CD4-positive, alpha-beta T cell treated with Interleukin-12 subunit alpha and Interleukin-12 subunit beta, for 1 hour (primary cell): Measurements from ENCODE around the gene GKN1.
"Not testable (repeated sequence)": the region's sequence is repeated elsewhere in the genome, so short reads cannot be mapped to it uniquely, and the experiment has no call there.

ENCODE experiments used
- DNase-seq: peaks from one replicate; pipeline ENCODE4 v3.0.0-alpha.2; 2020

The GKN1 gene, protein sequence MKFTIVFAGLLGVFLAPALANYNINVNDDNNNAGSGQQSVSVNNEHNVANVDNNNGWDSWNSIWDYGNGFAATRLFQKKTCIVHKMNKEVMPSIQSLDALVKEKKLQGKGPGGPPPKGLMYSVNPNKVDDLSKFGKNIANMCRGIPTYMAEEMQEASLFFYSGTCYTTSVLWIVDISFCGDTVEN

DNA sequence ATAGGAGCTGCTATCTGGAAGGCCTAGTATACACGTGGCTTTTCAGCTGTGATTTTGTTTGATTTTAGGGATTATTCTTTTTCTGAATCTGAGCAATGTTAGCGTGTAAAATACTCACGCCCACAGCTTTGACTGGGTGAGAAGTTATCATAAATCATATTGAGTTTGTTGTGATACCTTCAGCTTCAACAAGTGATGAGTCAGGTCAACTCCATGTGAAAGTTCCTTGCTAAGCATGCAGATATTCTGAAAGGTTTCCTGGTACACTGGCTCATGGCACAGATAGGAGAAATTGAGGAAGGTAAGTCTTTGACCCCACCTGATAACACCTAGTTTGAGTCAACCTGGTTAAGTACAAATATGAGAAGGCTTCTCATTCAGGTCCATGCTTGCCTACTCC, at the start of gene GKN1:
GKN1 (plus strand) TSS at position 386 of the 400 bp plus-strand sequence. CDS start 42 bp downstream, outside the sequence.
- no peak for DNase-seq

DNA sequence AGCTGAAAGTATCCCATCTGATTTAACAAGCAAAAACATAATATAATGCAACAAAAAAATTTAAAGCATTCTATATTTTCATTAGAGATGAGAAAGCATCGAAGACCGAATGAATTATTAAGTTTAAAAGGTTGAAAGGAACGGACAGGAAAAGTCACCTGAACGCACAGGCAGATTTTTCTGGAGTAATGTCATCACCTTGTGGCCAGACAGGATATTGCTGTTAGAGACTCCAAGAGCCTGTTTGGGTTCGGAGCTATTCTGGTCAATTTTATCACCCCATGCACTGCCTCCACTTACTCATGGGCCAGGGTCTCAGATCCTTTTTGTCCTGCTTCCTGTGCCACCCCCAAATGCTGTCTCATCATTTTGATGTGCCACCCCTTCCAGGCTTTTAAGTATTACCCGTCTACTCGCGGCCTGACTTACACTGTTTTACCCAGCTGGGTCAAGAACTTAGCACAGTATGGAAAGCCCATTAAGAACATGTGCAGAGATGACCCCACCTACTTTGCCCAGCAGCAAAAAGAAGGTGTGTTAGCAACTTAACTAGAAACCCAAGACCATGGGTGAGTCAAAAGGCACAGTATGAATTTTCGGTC, 49.0 kb upstream of the GKN1 start:
- peak; percentile 77 for DNase-seq

DNA sequence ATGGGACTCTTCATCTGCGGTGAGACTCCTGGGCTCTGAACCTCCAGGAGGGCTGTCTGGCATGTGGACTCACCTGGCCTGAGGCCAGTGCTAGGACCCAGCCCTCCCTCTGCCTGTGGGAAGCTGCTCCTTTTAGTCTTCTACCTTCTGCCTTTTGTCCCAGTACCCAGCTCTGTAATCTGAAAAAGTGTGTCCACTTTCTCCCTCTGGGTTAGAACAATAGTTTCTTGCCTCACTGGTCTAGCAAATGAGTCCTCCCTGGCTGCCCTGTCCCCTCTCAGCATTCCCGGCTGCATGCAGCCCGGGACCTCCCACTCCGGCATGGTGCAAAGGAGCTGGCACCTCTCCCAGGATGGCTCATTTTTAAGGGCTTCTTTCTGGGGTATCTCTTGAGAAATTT, 47.6 kb upstream of the GKN1 start:
- DNase-seq: no peak

DNA sequence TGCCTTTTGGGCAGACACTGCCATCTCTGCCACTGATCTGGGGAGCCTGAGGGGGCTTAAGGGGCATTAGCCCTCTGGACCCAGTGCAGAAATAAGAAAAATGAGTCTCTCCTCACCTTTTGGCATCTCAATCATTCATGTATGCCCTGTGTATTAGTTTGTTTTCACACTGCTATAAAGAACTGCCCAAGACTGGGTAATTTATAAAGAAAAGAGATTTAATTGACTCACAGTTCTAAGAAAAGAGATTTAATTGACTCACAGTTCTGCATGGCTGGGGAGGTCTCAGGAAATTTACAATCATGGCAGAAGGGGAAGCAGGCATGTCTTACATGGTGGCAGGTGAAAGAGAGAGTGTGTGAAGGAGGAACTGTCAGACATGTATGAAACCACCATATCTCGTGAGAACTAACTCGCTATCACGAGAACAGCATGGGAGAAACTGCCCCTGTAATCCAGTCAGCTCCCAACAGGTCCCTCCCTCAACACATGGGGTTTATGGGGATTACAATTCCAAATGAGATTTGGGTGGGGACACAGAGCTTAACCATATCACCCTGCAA, 43.2 kb upstream of the GKN1 start:
- no peak for DNase-seq

DNA sequence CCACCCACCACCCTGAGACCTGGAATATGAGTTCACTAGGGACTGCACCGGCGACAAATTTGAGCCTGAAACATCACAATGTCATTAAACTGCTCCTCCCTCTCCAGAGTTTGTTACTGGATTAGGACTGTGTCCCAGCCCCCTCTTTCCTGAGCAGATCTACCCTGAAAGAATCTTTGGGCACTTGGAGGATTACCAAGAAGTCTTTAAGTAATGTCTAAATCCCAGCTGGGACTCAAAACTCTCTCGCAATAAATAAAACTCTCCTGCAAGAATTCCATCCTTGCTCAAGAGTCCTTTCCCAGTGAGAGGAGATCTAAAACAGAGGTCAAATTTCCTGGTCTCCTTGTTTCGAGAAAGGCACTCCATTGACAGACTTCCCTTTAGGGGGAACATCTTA, 42.6 kb upstream of the GKN1 start:
- DNase-seq: no peak

DNA sequence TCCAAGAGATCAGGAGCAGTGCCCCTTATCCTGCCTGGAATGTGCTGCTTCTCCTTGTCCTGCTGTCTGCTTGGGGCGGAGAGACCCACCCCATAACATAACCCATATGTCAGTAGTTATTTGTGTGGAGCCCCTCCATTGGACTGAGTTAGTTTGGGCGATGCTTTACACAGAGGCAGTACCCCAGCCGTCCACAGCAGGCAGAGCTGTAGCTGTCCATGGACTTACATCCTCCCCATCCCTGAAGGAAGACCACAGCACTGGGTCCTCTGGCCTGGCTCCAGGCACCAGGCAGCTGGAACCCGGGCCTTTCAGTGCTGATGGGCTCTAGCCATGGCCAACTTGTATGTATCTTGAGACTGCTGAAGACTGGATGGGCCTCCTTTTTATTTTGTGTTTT, 42.0 kb upstream of the GKN1 start:
- no peak for DNase-seq

DNA sequence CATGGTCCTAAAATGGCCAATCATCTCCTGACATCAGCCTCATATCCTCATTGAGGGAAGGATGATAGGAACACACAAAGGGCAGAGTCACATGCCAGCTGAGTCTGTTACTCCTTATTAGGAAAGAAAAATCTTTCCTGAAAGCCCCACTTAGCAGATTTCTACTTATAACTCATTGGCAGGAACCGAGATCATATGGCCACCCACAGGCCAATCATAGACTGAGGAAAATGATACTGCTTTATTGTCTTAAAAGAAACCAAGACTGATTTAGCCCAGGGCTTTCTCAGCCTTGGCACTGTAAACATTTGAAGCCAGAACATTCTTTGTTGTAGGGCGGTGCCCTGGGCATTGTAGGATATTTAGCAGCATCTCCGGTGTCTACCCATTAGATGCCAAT, 40.4 kb upstream of the GKN1 start:
- no peak for DNase-seq

DNA sequence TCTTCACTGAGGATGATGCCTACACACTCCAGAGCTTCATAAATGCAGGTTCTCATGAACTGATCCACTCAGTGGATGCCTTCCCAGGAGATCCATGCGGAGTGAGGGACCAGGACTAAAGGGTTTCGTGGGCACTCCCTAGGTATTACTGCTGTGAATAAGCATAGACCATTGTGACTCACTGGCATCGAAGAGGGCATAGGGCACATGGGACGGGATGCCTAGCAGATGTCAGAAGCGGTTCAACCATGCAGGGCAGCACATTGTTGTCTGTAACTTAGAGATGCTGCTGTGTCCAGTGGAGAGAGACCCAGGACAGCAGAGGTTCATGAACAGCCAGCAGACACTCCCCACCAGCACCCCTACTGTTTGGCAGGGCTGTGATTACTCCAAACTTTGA, 39.0 kb upstream of the GKN1 start:
- DNase-seq: no peak

DNA sequence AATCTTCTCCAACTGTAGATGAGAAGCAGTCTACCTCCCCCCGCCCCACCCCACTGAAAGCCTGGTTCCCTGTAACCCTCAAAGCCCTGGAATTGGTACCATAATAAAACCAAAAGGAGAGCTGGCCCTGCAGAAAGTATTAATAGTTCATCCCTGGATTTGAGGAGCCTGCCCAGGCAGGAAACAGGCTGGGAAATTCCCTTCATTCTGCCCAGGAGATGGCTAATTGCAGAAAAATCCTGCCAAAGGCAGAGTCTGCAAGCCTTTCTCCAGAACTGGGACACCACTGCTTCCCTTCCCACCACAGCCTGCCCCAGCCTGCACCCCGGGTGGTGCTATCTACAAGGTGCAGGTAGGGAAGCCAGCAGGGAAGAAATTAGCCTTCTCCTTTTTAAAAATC, 38.0 kb upstream of the GKN1 start:
- DNase-seq: no peak

DNA sequence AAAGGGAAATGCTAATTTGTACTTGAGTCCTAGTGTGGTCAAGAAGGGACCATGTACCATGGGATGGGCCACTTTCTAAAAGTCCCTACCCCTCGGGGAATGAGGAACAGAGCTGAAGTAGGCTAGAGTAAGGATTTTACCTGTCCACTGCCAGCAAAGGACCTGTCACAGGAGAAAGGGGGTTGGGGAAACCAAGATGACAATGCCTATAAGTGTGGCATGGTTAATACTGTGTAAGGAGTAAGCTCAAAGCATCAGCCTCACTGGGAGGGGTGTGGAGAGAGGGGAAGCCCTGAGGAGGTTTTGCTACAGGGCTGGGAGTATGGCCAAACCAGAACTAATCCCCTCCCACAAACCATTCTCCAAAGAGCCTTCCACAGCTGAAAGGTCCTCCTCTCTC, 37.5 kb upstream of the GKN1 start:
- no peak for DNase-seq

DNA sequence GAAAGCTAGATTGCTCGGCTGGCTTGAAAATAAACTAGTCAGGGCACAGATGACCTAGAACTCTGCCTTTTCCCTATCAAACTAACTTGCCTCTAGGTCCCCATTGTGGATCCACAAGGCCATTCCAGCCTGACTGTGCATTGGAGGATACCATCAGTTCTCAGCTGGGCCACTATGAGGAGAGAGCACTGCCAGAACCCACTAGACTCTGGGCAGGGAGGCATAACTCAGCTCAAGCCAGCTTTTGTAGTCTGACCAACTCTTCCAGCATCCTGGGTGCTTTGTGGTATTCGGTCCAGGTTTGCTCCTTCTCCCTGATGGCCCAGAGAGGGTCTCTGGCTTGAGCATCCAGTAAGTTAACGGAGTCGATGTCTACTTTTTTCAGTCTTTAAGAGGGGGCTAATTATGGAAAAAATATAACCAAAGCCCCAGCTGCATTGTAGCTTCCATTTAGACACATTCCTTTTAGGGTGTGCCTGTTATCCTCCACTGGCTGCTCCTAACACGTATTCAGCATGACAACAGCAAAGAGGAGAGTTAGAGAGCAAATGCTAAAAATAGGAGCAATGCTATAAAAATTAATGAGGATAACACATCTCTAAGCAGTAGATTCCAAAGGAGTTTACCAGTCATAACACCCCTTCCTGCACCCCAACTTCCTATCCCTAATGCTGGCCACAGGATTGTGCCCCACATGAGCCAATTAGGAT, 36.9 kb upstream of the GKN1 start:
- DNase-seq: no peak

DNA sequence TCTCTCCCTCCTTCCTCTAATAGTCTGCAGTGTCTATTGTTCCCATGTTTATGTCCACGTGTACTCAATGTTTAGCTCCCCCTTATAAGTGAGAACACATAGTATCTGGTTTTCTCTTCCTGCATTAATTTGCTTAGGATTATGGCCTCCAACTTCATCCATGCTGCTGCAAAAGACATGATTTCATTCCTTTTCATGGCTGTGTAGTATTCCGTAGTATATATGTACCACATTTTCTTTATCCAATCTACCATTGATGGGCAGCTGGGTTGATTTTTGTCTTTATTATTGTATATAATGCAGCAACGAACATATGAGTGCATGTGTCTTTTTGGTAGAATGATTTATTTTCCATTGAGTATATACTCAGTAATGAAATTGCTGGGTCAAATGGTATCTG, 35.5 kb upstream of the GKN1 start:
- DNase-seq: no peak

DNA sequence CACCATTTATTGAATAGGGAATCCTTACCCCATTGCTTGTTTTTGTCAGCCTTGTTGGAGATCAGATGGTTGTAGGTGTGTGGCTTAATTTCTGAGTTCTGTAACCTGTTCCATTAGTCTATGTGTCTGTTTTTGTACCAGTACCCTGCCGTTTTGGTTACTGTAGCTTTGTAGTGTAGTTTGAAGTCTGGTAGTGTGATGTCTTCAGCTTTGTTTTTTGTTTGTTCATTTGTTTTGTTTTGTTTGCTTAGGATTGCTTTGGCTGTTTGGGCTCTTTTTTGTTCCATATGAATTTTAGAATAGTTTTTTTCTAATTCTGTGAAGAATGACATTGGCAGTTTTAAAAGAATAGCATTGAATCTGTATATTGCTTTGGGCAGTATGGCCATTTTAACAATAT, 34.5 kb upstream of the GKN1 start:
- no peak for DNase-seq

DNA sequence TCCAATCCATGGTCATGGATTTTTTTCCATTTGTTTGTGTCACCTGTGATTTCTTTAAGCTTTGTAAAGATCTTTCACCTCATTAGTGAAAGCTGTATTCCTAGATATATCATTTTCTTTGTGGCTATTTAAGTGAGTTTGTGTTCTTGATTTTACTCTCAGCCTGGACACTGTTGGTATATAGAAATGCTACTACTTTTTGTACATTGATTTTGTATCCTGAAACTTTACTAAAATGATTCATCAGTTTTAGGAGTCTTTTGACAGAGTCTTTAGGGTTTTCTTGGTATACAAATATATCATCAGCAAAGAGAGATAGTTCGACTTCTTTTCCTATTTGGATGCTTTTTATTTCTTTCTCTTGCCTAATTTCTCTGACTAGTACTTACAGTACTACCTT, 34.1 kb upstream of the GKN1 start:
- no peak for DNase-seq

DNA sequence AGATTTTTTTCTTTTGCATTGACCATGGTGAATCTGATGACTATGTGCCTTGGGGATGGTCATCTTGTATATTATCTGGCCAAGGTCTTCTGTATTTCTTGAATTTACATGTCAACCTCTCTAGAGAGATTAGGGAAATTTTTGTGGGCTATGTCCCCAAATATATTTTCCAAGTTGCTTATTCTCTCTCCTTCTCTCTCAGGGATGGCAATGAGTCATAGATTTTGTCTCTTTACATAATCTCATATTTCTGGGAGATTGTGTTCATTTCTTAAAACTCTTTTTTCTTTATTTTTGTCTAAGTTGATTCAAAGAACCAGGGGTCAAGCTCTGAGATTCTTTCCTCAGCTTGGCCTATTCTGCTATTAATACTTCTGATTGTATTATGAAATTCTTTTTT, 31.6 kb upstream of the GKN1 start:
- DNase-seq: no peak

DNA sequence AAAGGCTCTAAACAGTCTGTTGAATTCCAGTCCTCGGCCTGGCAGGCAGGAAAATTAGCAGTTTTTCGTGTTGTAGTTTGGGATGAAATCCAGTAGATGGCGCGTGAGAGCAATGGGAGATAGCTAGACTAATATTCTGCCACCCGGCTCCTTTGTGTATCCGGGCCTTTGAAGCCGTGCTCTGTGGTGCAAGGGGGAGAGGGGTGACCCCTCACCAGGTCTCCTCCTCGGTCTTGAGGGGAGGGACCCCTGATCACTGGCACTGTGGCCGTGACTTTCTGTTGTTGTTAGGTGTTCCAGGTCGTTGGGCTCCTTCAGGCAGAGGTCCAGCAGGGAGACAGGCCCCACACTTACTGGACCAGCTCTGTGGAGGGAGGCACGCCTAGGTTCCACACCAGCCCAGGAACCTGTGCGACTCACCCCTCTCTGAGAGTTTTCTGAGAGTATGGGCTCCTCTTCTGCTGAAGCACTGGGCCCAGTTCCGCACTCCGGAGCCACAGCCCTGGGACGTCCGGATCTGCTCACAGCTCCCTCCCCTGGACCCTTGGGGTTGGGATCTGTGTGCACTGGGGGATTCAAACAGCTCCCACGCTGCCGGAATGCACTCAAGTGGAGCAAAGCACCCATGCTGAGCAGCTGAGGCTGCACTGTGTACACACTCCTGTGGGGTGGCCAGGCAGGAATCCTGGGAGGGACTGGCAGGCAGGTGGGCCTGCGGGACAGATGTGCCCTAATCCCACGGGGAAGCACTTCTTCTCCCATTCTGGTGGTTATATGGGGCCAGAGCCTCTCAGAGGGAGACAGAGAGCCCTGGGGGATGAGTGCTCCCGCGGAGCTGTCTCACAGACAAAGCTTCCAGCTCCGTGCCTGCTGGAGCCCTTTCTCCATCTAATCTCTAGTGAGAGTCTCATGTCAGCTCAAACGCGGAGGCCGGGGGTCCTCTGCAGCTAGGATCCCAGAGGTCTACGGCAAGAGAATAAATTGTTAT, 30.6 kb upstream of the GKN1 start:
- DNase-seq: peak; percentile 65

DNA sequence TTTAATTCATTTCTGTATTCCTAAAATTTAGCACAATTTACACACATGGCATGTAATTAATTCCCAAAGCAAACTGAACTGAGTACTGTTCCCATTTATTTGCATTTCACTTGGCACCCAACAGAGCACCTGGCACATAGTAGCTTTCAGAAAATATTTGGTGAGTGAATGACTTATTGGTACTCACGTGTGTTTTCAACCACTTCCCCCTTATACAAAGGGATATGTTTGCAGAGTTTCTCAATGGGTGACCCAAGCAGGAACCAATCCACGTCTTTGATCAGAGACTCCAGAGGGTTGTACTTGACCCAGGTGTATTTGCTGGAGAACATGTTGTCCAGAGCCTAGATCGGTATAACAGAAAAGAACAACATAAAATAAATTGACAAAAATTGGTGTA, 28.3 kb upstream of the GKN1 start:
- DNase-seq: no peak

DNA sequence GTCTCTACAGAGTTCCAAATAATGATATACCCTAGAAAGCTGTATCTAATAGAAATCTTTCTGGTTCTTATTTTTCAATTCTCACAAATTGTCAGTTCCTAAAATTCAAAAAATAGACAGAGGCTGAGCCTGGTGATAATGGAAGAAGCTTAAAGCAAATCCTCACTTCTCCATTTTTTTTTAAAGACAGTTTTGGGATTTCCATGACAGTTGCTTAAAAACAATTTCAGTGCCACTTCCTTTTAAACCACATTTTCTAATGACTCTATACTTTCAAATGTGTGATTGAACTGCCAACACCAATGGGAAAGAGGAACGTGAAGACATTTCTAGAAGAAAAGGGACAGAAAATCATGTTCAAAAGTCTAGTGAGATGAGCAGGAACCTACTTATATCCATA, 25.7 kb upstream of the GKN1 start:
- no peak for DNase-seq

DNA sequence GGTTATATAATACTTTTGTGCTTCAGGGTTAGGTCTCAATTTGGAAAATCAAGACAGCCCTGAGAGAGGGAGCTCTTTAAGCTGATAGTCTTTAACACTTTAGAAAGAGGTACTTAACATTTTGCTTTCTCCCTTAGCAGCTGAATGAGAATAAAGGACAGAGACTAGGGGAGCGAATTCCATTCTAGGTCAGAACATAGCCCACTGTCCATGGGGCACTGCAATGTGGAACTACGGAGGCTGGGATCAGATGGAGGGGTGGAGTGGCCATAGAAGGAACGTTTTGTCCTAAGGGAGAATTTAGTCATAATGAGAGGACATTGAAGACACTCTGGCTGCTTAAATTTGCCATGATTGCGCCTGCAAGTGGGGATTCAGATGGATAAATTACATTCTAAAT, 22.5 kb upstream of the GKN1 start:
- DNase-seq: no peak

DNA sequence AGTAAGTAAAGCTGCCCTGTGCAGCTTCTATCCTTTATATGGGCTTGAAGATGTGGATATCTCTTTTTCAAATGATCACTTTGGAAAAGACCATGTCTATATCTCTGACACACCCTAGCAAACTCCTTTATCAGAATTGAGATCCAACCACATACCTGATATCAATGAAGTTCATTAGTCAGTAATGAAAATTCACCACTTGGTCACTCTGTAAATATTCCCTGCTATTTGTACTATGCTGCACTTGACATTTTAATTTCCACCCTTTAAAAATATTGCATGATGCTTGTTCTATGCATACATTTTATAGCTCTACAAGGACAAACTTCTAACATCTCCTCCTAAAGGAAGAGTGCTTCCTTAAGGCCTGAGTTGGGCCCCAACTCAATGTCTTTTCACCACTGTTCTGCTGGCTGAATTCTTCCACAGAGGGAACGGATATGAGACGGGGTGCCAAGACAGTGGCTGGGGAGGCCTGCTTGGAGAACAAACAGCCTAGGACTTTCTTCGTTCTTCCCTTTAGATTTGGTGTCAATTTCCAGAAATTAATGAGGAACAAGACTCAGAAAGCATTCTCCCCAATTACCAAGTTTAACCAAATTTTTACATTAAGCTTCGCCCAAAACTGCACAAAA, 21.4 kb upstream of the GKN1 start, which contains the start of gene GKN2:
GKN2 (minus strand) TSS at position 7 of the 635 bp plus-strand sequence. CDS start 32 bp downstream, outside the sequence.
- no peak for DNase-seq

DNA sequence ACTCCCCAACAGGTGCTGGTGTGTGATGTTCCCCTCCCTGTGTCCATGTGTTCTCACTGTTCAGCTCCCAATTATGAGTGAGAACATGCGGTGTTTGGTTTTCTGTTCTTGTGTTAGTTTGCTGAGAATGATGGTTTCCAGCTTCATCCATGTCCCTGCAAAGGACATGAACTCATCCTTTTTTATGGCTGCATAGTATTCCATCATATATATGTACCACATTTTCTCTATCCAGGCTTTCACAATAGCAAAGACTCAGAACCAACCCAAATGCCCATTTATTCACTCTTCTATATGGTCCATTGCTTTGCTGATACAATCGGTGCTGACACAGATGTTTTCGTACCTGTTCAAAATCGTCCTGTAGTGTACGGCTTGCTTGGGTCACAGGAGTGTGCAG, 19.0 kb upstream of the GKN1 start:
- DNase-seq: not testable (repeated sequence)

DNA sequence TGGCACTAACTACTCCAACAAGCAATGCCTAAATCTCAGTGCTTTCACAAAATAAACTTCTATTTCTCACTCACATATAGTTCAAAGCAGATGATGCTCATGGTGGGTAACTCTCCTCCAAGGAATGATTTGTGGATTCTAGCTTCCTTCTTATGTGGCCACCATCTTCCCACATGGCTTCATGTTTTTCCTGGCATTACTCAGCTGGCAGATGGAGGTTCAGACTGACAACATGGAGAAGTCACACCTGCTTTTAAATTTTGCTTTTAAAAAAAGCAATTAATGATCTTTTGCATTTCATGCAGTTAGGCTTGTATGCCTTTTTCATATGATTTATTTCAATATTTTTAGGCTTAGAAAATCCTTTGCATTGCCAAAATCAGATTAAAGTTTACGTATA, 15.4 kb upstream of the GKN1 start:
- no peak for DNase-seq
